Amniotic stem cell (primary cell): Measurements from ENCODE around the gene POLR3H.
"Not testable (repeated sequence)": the region's sequence is repeated elsewhere in the genome, so short reads cannot be mapped to it uniquely, and the experiment has no call there.

Experiments used
- DNase-seq: peaks from one replicate; lab custom pipeline; 2025; lab: John Stamatoyannopoulos, UW

The POLR3H gene

GRCh38 chr22:41543854-41544670 lies at the start of gene POLR3H:
Gene POLR3H (minus strand): TSS chr22:41544470. CDS start chr22:41544101, 369 bp downstream.
- peak; percentile 97 for DNase-seq

DNA sequence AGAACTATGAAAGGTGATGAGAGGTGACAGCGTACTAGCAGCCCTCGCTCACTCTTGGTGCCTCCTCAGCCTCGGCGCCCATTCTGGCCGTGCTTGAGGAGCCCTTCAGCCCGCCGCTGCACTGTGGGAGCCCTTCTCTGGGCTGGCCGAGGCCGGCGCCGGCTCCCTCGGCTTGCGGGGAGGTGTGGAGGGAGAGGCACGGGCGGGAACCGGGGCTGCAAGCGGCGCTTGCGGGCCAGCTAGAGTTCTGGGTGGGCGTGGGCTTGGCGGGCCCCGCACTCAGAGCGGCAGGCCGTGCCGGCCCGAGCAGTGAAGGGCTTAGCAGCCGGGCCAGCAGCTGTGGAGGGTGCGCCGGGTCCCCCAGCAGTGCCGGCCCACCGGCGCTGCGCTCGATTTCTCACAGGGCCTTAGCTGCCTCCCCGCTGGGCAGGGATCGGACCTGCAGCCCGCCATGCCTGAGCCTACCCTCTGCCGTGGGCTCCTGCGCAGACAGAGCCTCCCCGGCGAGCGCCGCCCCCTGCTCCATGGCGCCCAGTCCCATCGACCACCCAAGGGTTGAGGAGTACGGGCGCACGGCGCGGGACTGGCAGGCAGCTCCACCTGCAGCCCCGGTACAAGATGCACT lies 49.2 kb upstream of the POLR3H start:
- DNase-seq, result not testable (repeated sequence)

GRCh38 chr22:41589391-41590241 lies 45.3 kb upstream of the POLR3H start, which contains the start of gene PMM1:
Gene PMM1 (minus strand): TSS chr22:41589840. CDS start chr22:41589805, 35 bp downstream.
- peak; percentile 99 for DNase-seq

DNA sequence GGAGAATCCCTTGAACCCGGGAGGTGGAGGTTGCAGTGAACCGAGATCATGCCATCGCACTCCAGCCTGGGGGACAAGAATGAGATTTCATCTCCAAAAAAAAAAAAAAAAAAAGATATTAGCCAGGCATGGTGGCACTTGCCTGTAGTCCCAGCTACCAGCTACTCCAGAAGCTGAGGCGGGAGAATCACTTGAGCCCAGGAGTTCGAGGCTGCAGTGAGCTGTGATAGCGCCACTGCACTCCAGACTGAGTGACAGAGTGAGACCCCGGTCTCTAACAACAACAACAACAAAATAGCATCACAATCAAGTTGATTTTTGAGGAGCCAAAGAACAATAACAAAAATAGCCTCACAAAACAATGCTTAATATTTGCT lies 43.1 kb upstream of the POLR3H start:
- no peak for DNase-seq

- DNase-seq, result no peak
Observed at GRCh38 chr22:41585898-41586297, 41.6 kb upstream of the POLR3H start.

- DNase-seq, result no peak
Observed at GRCh38 chr22:41584881-41585280, 40.6 kb upstream of the POLR3H start.

GRCh38 chr22:41582694-41583093 lies 38.4 kb upstream of the POLR3H start:
- DNase-seq, result no peak

DNA sequence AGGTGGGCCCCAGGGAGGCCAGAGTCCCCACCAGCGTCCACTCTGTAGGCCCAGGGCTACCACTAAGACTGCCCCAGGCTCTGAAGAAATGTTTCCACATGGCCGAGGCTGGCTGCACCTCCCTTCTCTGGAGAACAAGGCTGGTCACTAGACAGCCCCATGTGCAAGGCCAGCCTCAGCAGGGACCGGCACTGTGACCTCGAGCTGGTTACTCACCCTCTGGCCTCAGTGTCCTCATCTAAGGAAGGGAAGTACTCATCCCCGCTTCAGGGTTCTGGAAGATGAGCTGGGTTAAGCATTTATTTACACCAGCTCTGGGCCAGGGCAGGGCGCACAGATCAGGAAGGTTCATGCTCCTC lies 35.7 kb upstream of the POLR3H start:
- DNase-seq, result no peak

- DNase-seq, result no peak
Observed at GRCh38 chr22:41579297-41579996, 35.2 kb upstream of the POLR3H start.

GRCh38 chr22:41578818-41579217 lies 34.5 kb upstream of the POLR3H start:
- DNase-seq, result no peak

DNA sequence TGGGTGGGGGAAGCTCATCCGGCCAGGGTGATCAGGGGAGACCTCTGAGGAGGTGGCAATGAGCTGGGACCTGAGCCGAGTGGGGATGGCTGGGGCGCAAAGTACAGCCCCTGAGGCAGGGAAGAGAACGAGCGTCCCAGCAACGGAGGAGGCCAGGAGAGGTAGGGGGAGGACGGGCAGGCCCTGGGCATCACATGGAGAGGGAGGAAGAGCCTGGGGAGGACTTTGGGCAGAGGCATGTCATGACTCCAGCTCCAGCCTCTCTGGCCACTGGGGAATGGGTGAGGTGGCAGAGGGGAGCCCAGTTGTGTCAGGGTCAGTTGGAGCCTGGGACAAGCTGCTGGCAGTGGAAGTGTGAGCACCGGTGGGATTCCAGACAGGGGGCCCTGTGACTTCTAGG lies 33.8 kb upstream of the POLR3H start:
- DNase-seq, result no peak

GRCh38 chr22:41576877-41577276 lies 32.6 kb upstream of the POLR3H start:
- no peak for DNase-seq

- no peak for DNase-seq
Observed at GRCh38 chr22:41575533-41575932, 31.3 kb upstream of the POLR3H start.

- no peak for DNase-seq
Observed at GRCh38 chr22:41574847-41575381, 30.6 kb upstream of the POLR3H start.

GRCh38 chr22:41573677-41574076 lies 29.4 kb upstream of the POLR3H start:
- DNase-seq, result no peak

DNA sequence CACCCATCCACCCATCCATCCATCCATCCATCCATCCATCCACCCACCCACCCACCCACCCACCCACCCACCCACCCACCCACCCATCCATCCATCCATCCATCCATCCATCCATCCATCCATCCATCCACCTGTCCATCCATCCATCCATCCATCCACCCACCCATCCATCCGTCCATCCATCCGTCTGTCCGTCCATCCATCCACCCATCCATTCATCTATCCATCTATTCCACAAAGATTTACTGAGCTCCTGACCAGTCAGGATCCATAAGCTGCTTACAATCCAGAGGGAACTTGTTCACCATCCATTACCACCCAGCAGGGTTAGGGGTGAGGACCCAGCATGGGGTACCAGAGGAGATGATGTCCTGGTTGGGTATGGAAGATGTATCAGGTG lies 28.0 kb upstream of the POLR3H start:
- not testable (repeated sequence) for DNase-seq

GRCh38 chr22:41571786-41572185 lies 27.5 kb upstream of the POLR3H start:
- DNase-seq, result no peak

GRCh38 chr22:41570221-41570620 lies 26.0 kb upstream of the POLR3H start:
- no peak for DNase-seq

DNA sequence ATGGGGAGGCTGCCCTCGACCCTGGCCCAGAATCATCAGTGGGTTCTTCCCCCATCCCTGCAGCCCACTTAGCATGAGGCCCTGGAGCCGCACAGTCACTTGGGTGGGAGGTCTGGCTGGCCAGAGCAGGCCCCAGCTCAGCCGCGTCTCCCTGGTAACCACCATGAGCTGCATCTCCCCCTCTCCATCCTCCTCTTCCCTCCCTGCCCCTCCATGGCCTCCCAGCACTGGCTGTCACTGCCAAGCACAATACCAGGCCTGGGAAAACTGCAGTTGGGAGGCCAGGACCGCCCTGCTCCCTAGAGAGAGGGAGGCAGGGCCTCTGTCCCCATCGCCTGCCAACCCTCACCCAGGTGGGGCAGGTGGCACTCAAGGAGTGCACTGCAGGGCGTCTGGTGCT lies 24.5 kb upstream of the POLR3H start:
- no peak for DNase-seq

- no peak for DNase-seq
Observed at GRCh38 chr22:41567512-41567768, 23.2 kb upstream of the POLR3H start.

GRCh38 chr22:41565403-41566054 lies 21.3 kb upstream of the POLR3H start:
- DNase-seq, result peak; percentile 28

- DNase-seq, result no peak
Observed at GRCh38 chr22:41564563-41564962, 20.3 kb upstream of the POLR3H start.
